PC-3 (cell line): ENCODE measurements around the gene OASL.

Source experiments
- CTCF ChIP-seq: fragments of 300-600 bp; sonication (generic); conservative IDR thresholded peaks from 2 replicates; pipeline ENCODE4 v1.5.1; 2017; ENCODE audit warnings: antibody characterized with exemption, low read depth, mild to moderate bottlenecking, low read length
- EZH2 ChIP-seq: fragments of 300-600 bp; sonication (generic); IDR thresholded peaks from one replicate; pipeline ENCODE4 v1.6.1; 2017; ENCODE audit warnings: antibody characterized with exemption, mild to moderate bottlenecking, low read length; ENCODE audit not compliant: unreplicated experiment
- EZH2phosphoT487 ChIP-seq: fragments of 300-600 bp; sonication (generic); IDR thresholded peaks from 2 replicates; pipeline ENCODE4 v1.6.1; 2018; ENCODE audit warnings: mild to moderate bottlenecking, antibody characterized with exemption, low read length, borderline replicate concordance

GRCh38 chr12:121026274-121027045, 12.6 kb downstream of the OASL start:
- TF ChIP-seq CTCF (no peak; the same call in 1 of the 2 replicates), EZH2phosphoT487 (no peak), EZH2 (no peak)
